HG03196 (cell line): Measurements from ENCODE around the gene PSG7.
"Not testable (repeated sequence)": the region's sequence is repeated elsewhere in the genome, so short reads cannot be mapped to it uniquely, and the experiment has no call there.

Experiments used
- ATAC-seq: cut with Tn5 transposase; IDR thresholded peaks from one replicate; pipeline ENCODE4 v1.9.1; 2021; ENCODE audit not compliant: unreplicated experiment

Gene PSG7

GRCh38 chr19:42916931-42917330 is 20.1 kb downstream of the PSG7 start:
- not testable (repeated sequence) for ATAC-seq

GRCh38 chr19:42913516-42913915 is 23.5 kb downstream of the PSG7 start:
- not testable (repeated sequence) for ATAC-seq

GRCh38 chr19:42912941-42913340 is 24.1 kb downstream of the PSG7 start:
- not testable (repeated sequence) for ATAC-seq

- ATAC-seq, result not testable (repeated sequence)
Measured at GRCh38 chr19:42911731-42912130, 25.3 kb downstream of the PSG7 start.

- not testable (repeated sequence) for ATAC-seq
Measured at GRCh38 chr19:42906162-42906561, 30.8 kb downstream of the PSG7 start.

GRCh38 chr19:42900561-42900960 is 36.4 kb downstream of the PSG7 start:
- ATAC-seq, result not testable (repeated sequence)

GRCh38 chr19:42899674-42900073 is 37.3 kb downstream of the PSG7 start:
- not testable (repeated sequence) for ATAC-seq

GRCh38 chr19:42899110-42899509 is 37.9 kb downstream of the PSG7 start:
- ATAC-seq, result not testable (repeated sequence)

GRCh38 chr19:42898656-42899055 is 38.4 kb downstream of the PSG7 start:
- ATAC-seq, result not testable (repeated sequence)

GRCh38 chr19:42897729-42898128 is 39.3 kb downstream of the PSG7 start:
- ATAC-seq, result not testable (repeated sequence)

- ATAC-seq, result not testable (repeated sequence)
Measured at GRCh38 chr19:42890446-42890845, 46.6 kb downstream of the PSG7 start.

- ATAC-seq, result not testable (repeated sequence)
Measured at GRCh38 chr19:42887876-42888445, 49.0 kb downstream of the PSG7 start.

- not testable (repeated sequence) for ATAC-seq
Measured at GRCh38 chr19:42882730-42883129, 54.3 kb downstream of the PSG7 start.

GRCh38 chr19:42882010-42882409 is 55.0 kb downstream of the PSG7 start:
- not testable (repeated sequence) for ATAC-seq

GRCh38 chr19:42881279-42881678 is 55.7 kb downstream of the PSG7 start:
- not testable (repeated sequence) for ATAC-seq

- ATAC-seq, result not testable (repeated sequence)
Measured at GRCh38 chr19:42880621-42881020, 56.4 kb downstream of the PSG7 start.

- ATAC-seq, result no peak
Measured at GRCh38 chr19:42879613-42880012, 57.4 kb downstream of the PSG7 start, which contains the start of gene PSG1. Gene PSG1, minus strand, starts transcription at chr19:42879713. Its CDS starts 132 bp downstream, at chr19:42879581.

GRCh38 chr19:42876596-42876995 is 60.4 kb downstream of the PSG7 start:
- not testable (repeated sequence) for ATAC-seq

GRCh38 chr19:42875881-42876280 is 61.1 kb downstream of the PSG7 start:
- not testable (repeated sequence) for ATAC-seq

GRCh38 chr19:42874901-42875813 is 61.9 kb downstream of the PSG7 start:
- ATAC-seq, result not testable (repeated sequence)

- ATAC-seq, result not testable (repeated sequence)
Measured at GRCh38 chr19:42874136-42874535, 62.9 kb downstream of the PSG7 start.
